ENCODE data around the gene SYMPK.

SYMPK gene

GRCh38 chr19:45769821-45770191 is 93.1 kb downstream of the SYMPK start:
- CTCF ChIA-PET, result interaction anchor here (0.6 to 2.8 kb wide), 31 partner anchors 12 to 392 kb away, joined by 3 to 61 read pairs (median 5); partner anchors contain the start of genes DMPK, DMWD, FBXO46 and FOXA3
- Histone ChIP-seq H3K27ac (ENCODE audit: extremely low read depth, low read depth, low read length) (peak overlapping the region; percentile 64), H3K4me3 (ENCODE audit: low read depth, low read length) (peak overlapping the region; percentile 36), H3K4me1 (ENCODE audit: control insufficient read depth, insufficient read depth, low read length) (peaks cover 20% of the 10 kb centered on the region), H3K36me3 (ENCODE audit: control insufficient read depth in 2 of 2, insufficient read depth in 1 of 2, low read length in 2 of 2) (peaks cover 7 to 27% of the 10 kb centered on the region in 2 experiments), H3K9me3 (ENCODE audit: control insufficient read depth, insufficient read depth, low read depth, low read length) (no peaks in the 10 kb centered on the region)
- TF ChIP-seq ZNF560 (tag by site-specific recombination; IDR thresholded peaks at IDR 0.05; ENCODE audit: borderline replicate concordance) (no peak), ZNF335 (tag by site-specific recombination; conservative IDR thresholded peaks at IDR 0.05) (peak; percentile 55)
- POLR2A ChIA-PET, result interaction anchor here (0.6 to 7.2 kb wide), 40 partner anchors 9 to 1839 kb away, joined by 3 to 133 read pairs (median 7); partner anchors contain the start of genes CCDC61, DMPK, DMWD and FBXO46

DNA sequence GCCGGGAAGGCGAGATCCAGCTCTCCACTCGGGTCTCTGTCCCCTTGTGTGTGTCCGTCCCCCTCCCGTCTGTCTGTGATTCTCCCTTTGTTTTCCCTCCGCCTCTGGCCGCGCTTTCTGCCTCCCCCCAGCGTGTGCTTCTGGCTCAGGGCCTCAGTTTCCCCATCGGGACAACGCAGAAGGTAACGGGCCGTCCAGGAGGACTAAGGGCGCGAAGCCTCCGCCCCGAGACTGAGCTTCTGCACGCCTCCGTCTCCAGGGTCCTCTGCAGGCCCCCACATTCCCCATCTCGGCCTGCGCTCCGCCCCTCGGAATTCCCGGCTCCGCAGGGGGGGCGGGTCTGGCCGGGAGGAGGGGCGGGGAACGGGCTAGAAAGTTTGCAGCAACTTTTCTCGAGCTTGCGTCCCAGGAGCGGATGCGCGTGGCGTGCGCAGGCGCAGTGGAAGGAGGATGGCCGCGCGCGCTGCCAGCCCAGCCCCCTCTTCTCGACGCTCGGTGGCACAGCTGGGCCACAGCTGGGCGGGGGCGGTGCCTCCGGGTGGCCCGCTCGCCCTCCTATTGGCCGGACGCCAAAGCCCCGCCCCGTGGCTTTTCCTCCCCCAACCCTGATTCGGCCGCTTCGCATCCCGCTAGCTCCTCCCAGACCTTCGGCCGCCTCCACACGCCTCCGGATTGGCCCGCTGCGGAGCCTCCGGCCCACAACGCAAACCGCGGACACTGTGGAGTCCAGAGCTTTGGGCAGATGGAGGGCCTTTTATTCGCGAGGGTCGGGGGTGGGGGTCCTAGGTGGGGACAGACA is 93.8 kb downstream of the SYMPK start, which contains the start of gene SIX5:
Gene SIX5, minus strand, starts transcription at position 269 of the 799 bp plus-strand sequence. CDS start 408 bp downstream, outside the sequence.
- H3K4me1 ChIP-seq (ENCODE audit: control insufficient read depth, insufficient read depth, low read length), result peaks cover 25% of the 10 kb centered on the region
- H3K9me3 ChIP-seq (ENCODE audit: control insufficient read depth, insufficient read depth, low read depth, low read length), result no peaks in the 10 kb centered on the region
- peak within 1 kb of the TSS; percentile 98 for H3K27ac ChIP-seq (ENCODE audit: extremely low read depth, low read depth, low read length)
- ChIA-PET CTCF (interaction anchor here (0.5 to 2.8 kb wide), 36 partner anchors 8 to 540 kb away, joined by 3 to 61 read pairs (median 4); partner anchors contain the start of genes DMPK, DMWD, FBXO46 and FOXA3), POLR2A (interaction anchor here (0.6 to 7.2 kb wide), 47 partner anchors 8 to 1839 kb away, joined by 3 to 133 read pairs (median 5); partner anchors contain the start of genes CCDC61, DMPK, DMWD and FBXO46)
- peak within 1 kb of the TSS; percentile 70 for H3K4me3 ChIP-seq (ENCODE audit: low read depth, low read length)
- H3K36me3 ChIP-seq (ENCODE audit: control insufficient read depth in 2 of 2, insufficient read depth in 1 of 2, low read length in 2 of 2), result peaks cover 7 to 23% of the 10 kb centered on the region in 2 experiments
- TF ChIP-seq ZFHX2 (tag by site-specific recombination; conservative IDR thresholded peaks at IDR 0.05), result peak; percentile 92
- no peak for TF ChIP-seq ZNF529 (tag by site-specific recombination; IDR thresholded peaks at IDR 0.05; ENCODE audit: insufficient replicate concordance)
- no peak; the same call in 1 of the 2 replicates for TF ChIP-seq SCRT1 (tag by site-specific recombination; IDR thresholded peaks at IDR 0.05; ENCODE audit: borderline replicate concordance)
- TF ChIP-seq ZNF214 (tag by site-specific recombination; IDR thresholded peaks at IDR 0.05; ENCODE audit: borderline replicate concordance), result no peak
- 0 out of 2 replicates have a peak, but pooled peaks have one; percentile 56 for TF ChIP-seq ZNF169 (tag by site-specific recombination; IDR thresholded peaks at IDR 0.05)
- no peak for TF ChIP-seq ZNF26 (tag by site-specific recombination; IDR thresholded peaks at IDR 0.05)
- TF ChIP-seq ZBTB1 (tag by site-specific recombination; IDR thresholded peaks at IDR 0.05), result no peak
- no peak for TF ChIP-seq ZNF16 (tag by site-specific recombination; IDR thresholded peaks at IDR 0.05; ENCODE audit: low read depth)
- TF ChIP-seq ZNF280D (tag by site-specific recombination; IDR thresholded peaks at IDR 0.05), result 0 out of 2 replicates have a peak, but pooled peaks have one; percentile 28
- no peak for TF ChIP-seq ZNF791 (tag by site-specific recombination; IDR thresholded peaks at IDR 0.05)
- no peak for TF ChIP-seq TRIM28 (IDR thresholded peaks at IDR 0.05; ENCODE audit: borderline replicate concordance, low read length)
- no peak; the same call in 1 of the 2 replicates for TF ChIP-seq ZNF302 (tag by site-specific recombination; IDR thresholded peaks at IDR 0.05; ENCODE audit: low read depth)
- 0 out of 2 replicates have a peak, but pooled peaks have one; percentile 18 for TF ChIP-seq FEZF1 (tag by site-specific recombination; IDR thresholded peaks at IDR 0.05)
- TF ChIP-seq, protein P1, sequence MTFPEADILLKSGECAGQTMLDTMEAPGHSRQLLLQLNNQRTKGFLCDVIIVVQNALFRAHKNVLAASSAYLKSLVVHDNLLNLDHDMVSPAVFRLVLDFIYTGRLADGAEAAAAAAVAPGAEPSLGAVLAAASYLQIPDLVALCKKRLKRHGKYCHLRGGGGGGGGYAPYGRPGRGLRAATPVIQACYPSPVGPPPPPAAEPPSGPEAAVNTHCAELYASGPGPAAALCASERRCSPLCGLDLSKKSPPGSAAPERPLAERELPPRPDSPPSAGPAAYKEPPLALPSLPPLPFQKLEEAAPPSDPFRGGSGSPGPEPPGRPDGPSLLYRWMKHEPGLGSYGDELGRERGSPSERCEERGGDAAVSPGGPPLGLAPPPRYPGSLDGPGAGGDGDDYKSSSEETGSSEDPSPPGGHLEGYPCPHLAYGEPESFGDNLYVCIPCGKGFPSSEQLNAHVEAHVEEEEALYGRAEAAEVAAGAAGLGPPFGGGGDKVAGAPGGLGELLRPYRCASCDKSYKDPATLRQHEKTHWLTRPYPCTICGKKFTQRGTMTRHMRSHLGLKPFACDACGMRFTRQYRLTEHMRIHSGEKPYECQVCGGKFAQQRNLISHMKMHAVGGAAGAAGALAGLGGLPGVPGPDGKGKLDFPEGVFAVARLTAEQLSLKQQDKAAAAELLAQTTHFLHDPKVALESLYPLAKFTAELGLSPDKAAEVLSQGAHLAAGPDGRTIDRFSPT (tag by site-specific recombination; IDR thresholded peaks at IDR 0.05), result peak; percentile 100
- TF ChIP-seq ZNF266 (tag by site-specific recombination; IDR thresholded peaks at IDR 0.05; ENCODE audit: low read depth), result no peak
- TF ChIP-seq HOXC10 (CRISPR knock-in tag; IDR thresholded peaks at IDR 0.05), result no peak
- no peak for TF ChIP-seq SETDB1 (IDR thresholded peaks at IDR 0.05; ENCODE audit: insufficient read length, low read length)
- TF ChIP-seq ZNF639 (tag by site-specific recombination; IDR thresholded peaks at IDR 0.05), result no peak
- TF ChIP-seq ZNF146 (tag by site-specific recombination; IDR thresholded peaks at IDR 0.05), result peak; percentile 24; the same call in 1 of the 2 replicates
- TF ChIP-seq ZNF843 (tag by site-specific recombination; IDR thresholded peaks at IDR 0.05), result peak; percentile 78
- no peak for TF ChIP-seq ZNF596 (tag by site-specific recombination; IDR thresholded peaks at IDR 0.05)
- peak; percentile 92 for TF ChIP-seq ZNF501 (tag by site-specific recombination; IDR thresholded peaks at IDR 0.05)
- peak; percentile 84 for TF ChIP-seq ZBTB20 (tag by site-specific recombination; IDR thresholded peaks at IDR 0.05)
- TF ChIP-seq ZNF654 (tag by site-specific recombination; IDR thresholded peaks at IDR 0.05; ENCODE audit: low read depth), result no peak

Data from HEK293 (cell line).